Midbrain (tissue), 1 donor: ENCODE data around the gene PTGES2.
A peak's percentile ranks its signal among the peaks of the same experiment; 100 is the strongest.

Experiments used
- DNase-seq: peaks from one replicate; lab custom pipeline; 2025; lab: John Stamatoyannopoulos, UW

PTGES2 gene

DNA sequence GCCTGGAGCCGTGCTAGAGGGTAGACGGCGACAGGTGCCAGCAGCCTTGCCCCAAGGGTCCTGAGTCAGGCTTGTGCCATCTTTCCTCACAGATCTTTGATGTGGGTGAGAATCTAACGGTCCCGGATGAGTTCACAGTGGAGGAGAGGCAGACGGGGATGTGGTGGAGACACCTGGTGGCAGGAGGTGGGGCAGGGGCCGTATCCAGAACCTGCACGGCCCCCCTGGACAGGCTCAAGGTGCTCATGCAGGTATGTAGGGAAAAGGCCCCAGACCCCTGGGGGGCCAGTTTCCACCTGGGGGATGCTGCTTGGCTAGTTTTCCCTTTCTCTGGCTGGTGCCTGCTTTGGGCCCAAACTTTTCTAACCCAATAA lies 24.0 kb downstream of the PTGES2 start:
- no peak for DNase-seq

DNA sequence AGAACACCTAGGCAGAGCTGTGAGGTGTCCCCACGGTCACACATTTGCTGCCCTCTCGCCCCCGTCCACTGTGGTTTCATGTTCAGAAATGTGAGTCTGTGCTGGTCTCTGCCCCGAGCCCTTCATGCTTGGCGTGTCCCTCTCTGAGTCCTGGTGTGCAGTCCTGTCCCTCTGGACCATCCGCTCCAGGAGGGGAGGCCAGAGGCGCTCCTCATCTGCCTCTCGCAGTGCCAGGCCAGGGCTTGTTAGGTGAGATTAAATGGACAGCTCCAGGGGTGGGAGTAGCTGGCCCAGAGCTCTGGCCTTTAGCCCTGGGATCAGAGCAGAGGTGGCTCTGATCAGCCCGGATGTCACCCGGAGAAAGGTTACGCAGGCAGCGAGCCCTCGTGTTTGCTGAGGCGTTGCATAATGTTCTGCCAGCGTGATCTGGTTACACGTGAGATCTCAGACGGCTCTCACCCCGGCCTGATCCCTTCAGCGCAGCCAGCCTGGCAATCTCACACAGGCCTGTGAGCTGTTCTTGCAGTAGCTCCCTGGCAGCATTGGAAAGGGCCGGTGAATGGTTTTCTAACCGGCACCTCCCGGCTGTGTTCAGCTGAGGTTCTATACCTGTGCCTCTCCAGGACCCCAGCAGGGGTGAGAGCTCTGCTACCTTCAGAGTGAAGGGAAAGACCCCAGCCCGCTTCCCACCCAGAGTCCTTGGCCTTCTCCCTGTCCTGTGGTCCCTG lies 24.5 kb downstream of the PTGES2 start:
- no peak for DNase-seq

DNA sequence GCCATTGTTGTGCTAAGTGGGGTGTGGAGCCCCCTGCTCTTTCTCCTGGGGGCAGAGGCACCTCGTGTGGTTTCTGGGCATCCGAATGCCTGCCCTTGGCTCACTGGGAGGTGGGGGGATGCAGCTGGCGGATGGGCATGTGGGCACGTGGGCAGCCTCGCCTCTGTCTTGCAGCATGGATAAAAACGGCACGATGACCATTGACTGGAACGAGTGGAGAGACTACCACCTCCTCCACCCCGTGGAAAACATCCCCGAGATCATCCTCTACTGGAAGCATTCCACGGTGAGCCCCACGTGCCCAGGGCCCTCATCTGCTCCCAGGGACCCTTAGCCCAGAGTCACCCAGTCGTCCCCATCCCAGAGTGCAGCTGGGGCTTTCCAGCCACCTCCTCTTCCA lies 25.3 kb downstream of the PTGES2 start:
- no peak for DNase-seq

DNA sequence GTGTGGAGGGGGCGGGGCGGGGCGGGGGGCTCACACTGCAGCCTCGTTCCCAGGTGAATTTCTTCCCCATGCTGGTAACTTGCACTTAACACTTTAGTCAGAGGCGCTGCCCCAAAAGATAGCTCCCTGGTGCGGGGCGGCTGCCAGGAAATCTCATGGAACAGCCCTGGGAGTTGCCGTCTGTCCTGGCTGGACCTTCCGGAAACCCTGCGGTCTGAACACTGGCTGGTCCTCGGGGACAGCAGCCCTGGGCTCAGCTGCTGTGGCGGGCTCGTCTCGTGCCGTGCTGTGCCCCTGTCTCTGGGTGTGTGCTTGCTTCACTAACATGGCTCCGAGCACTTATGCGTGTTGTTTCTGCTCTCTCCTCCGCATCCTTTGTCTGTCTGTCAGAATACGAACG lies 25.8 kb downstream of the PTGES2 start:
- no peak for DNase-seq

DNA sequence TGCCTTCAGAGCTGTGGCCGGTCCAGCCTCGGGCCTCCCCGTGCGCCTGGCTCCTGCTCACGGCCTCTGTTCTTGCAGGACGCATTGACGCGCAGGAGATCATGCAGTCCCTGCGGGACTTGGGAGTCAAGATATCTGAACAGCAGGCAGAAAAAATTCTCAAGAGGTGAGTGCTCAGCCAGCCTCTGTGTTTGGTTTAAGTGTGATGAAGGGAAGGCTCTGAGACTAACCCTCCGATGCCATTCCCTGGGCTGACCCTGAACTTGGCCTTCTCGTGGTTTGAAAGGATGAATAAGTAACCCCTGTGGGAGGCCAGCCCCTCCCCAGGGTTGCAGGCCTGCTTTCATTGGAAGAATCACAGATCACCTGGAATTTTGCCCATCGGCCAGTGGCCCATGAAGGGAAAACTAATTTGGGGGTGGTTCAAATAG lies 26.3 kb downstream of the PTGES2 start:
- DNase-seq, result no peak

DNA sequence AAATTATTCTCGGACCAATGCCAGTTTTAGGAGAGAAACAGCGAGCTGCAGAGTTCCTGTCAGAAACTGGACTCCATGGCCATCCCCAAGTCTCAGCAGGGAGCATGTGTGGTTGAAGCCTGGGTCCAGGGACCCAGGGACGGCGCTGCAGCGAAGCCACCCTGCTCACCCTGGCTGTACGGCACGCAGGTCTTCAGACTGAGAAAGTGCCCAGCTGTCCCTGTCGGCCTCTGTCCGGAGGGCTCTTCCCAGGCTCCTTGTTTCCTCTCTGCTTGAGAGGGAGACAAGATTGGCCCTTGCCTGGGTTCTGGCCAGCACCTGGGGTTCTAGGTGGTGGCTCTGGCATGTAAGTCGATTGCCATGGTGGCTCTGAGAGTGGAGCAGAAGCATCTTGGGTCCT lies 26.9 kb downstream of the PTGES2 start:
- no peak for DNase-seq

DNA sequence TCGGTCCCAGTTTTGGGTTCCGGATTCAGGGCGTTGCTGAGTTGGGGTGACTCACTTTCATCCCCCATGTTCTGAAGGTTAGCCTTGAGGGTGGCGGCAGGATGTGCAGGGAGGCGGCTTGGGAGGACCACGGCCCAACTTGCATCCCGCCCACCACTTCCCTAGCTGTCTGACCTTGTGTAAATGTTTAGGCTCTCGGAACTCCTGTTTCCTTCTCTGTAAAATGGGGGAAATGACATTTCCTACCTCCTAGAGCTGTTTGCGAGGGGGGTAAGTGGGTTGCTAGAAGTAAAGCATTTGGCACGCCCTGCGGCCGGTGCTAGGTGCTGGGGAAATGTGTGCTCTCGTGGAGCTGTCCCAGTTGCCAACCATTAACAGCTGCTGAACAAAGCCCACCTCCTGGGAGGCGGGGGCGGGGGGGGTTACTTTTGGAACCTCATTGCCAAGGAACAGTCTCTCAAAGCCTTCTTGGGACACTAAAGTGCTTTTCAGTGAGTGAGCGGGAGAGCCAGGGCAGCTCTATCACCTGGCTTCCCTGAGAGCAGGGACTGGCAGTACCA lies 27.5 kb downstream of the PTGES2 start:
- DNase-seq, result peak; percentile 39

DNA sequence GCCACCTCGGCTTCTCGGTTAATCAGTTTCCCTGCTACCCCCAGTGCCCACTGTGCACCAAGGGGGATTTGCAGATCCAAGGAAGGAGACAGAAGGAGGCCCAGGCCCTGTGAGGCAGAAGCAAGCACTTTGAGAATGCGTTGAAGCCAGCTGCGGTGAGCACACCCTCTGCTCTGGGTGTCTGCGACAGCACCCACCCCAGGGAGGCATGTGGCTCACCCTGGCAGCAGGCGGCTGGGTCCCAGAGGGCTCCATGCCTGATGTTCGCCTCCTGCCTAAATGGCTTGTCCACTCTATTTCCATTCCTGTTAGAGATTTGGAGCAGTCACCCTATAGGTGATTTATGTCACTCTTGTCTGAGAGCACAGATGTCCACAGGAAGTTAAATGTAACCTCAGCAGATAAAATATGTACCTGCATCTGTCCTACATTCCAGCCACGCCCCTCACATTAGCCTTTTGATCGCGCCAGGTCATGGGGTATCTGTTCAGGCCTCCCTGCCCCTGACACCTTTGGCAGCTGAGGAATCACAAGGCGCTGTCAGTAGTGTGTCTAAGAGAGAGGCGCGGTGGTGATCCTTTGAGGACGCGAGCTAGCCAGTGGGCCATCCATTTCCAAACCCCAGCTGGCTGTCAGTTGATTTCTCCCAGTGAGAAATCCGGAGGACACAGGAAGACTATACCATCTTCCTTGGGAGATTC lies 28.1 kb downstream of the PTGES2 start:
- DNase-seq, result no peak

DNA sequence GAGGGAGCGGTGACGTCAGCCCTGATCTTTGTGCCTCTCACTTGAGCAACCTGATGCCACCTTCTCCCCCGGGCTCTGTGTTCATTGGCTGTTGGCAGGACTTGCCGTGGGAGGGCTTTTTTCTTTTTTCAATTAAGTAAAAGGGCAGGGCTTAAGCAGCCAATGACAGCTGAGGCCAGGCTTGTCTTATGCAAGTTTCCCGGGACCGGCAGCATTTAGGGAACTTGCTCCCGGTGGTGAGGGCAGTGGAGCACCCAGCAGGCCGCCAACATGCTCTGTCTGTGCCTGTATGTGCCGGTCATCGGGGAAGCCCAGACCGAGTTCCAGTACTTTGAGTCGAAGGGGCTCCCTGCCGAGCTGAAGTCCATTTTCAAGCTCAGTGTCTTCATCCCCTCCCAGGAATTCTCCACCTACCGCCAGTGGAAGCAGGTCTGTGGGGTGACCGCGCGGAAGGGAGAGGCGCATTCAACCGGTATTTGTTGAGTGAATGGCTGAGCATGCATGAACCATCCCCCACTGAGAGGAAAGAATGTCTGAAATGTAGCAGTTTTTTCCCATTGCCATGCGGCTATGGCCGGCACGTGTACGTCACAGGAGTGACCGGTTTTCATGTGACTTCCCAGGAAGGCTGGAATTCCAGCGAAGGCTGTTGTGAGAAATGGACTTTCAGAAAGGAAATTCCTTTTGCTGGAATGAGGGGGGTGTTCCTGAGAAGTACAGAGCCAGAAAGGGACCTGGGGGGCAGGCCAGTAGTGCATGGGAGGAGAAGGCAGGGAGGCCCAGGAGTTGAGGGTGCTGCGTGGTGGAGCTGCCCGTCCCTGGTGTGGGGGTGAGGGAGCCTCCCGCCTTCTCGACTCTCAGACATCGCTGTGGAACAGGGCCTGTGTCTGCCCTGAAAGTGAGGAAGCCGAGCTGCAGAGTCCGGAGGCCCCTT lies 29.0 kb downstream of the PTGES2 start:
- DNase-seq, result peak; percentile 75

DNA sequence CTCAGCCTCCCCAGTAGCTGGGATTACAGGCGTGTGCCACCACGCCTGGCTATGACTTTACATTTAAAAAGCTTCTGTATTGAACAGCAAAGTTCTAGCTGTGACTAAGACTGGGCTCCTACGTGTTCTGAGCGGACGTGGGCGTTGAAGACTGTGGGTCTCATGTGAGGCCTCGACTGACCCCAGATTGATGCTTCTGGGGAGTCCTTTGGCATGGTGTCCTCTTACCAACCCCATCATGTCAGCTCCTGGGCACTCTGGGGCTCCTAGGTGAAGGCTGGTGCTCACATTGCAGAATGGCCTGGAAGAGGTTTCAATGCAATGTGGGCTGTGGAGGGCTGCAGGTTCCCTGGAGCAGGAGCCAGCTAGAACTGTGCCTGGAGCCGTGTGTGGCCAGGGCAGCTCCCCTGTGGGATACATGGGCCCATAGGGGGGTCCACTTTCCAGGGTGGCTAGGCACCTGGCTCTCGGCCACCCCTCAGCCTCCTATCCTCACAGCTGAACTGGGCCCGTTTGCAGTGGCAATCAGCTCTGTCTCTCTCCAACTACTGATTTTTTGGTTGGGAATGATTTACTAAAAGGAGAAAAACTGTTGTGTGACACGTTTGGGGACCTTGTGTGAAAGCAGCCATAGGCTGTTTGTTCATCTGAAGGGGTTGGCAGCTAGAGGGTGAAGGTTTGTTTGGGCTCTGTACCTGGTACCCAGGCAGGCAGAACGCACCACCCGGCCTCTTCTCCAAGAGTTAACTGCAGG lies 29.8 kb downstream of the PTGES2 start:
- DNase-seq, result no peak

DNA sequence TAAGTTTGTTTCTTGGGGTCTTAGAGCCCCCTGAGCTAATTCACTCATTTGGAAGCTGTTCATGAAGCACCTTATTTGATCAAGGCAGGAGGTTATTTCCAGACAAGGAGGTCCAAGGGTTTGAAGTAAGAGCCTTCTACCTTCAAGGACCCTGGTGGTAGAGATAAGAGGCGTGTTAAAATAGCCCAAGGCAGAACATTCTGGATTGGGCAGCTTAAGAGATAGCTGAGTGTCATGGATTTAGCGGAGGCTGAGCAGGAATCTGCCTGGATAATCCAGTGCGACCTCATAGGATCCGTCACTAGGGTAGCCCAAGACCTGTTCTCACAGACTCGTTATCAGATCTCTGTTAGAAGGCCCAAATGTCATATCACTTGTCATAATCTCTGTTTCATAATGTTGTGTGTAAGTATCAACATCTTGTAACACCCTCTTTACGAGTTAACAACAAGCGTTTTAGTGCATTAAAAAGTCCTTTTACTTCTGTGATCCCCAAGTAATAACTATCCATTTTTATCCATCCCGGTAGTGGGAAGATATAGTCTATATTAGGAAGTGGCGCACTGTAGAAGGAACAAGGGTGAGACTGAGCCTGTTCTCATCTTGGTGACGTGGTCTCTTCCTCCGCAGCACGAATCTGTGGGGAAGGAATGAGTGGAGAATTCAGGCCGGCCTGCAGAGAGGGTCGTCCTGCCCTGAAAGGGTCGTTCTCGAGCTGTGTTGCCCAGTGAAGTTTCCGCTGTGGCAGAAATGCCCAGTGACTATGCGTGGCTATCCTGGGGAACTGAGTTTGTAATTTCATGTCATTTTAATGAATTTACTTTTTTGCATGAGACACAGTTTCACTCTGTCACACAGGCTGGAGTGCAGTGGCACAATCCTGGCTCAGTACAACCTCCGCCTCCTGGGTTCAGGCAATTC lies 30.7 kb downstream of the PTGES2 start:
- no peak for DNase-seq

DNA sequence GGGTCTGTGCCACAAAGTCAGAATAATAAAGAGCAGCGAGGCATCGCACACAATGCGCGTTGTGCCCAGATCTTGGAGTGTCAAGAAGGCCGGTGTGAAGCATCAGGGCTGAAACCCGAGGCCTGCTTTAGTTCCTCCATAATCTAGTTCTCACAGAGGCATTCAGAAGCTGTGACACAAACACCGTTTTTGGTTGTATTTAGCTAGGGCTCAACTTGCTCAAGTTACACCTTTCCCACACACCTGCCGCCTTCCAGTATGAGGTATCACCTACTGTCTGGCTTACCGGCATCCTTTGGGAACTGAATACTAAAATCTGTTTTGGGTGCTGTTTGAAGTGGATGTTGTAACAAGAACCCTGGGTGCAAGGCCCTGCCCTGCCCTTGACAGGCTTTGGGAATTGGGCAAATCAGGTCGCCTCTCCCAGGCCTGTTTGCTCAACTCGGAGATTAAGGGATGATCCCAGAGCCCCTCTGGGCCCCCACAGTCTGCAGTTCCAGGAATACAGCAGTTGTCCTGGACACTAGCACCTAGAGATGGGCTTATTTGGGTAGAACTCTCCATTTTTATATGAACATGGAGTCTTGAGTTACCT lies 32.5 kb downstream of the PTGES2 start:
- no peak for DNase-seq

DNA sequence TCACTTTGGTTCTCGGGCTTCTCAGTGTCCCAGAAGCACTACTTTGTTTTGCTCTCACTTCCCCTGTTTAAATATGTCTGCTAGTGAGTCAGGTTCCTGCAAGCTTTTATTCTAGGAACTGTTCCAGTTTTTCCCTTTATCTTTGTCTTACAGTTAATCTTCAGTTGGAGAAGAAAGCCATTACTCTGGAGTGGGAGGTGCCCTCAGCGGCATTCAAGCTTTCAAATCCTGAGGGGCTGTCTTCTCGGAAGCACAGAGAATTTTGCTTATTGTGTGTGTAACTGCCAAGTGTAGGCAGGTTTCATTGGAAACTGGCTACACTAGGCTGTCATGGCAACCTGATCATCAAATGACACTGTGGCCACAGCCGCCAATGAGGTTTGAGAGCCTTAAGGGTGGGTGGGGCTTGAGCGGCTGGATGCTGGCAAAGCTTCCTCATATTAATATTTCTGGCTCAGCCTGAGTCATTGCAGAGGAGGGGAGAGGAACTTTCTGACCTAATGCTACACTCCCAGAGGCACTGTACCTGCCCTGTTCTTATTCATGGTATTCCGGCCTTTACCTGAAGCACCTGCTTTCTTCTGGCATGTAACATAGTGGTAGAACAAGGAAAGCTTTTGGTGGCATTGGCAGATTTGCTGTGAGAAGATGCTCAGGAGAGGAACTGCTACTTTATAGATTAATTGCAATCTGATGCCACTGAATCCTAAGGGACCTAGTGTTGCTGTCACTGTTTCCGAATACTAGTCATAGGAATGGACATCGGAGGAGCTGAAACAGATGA lies 33.2 kb downstream of the PTGES2 start:
- DNase-seq, result peak; percentile 87

DNA sequence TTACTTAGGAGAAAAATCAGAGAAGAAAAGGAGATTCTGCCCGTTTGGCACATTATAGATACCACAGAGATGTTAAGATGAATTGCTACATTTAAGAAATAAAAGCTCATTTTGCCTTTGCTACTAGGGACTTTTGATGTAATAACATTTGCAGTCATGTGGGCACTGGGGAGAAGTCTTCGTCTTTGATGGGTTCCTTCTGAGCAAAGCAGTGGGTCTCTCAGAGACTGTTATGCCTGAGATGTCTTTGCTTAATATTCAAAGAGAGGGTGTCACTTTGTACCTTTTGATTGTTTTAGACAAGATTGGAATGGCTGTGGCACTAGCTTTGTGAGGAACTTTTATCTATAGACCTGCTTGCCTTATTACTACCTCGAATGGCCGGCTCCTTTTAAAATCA lies 34.5 kb downstream of the PTGES2 start:
- DNase-seq, result no peak

DNA sequence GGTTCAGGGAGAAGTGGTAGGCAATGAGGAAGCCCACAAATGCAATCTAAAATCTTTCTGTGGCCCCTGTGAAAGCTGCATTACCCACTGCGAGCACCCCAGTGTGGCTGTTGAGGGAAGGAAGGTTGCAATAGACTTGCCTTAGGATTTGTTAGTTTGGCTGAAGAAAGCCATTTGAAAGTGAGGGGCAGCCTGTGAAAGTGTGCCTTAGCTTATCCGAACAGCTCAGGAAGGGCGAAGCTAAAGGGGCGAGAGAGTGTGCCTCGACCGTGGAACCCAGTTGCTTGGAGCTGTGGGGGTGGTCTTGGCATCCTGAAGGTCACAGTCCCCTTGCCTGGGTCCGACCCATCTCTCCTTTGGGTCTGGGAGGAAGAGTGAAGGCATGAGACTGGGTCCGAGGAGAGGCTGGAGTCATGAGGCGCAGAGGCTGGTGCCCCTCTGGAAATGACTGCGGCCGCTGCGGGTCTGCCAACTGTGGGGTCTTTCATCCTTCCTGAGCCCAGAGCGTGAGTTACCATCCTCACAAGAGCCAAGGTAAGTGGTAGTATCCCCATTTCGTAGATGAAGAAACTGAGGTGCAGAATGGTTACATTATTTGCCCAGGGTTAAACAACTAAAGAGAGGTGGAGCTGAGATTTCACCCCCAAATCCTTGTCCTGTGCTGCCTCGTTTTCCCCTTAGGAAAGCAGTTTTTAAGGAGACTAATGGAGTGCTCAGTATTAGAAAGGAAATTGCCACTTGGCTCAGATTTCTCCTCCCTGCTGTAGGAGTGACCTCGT lies 35.1 kb downstream of the PTGES2 start:
- no peak for DNase-seq

DNA sequence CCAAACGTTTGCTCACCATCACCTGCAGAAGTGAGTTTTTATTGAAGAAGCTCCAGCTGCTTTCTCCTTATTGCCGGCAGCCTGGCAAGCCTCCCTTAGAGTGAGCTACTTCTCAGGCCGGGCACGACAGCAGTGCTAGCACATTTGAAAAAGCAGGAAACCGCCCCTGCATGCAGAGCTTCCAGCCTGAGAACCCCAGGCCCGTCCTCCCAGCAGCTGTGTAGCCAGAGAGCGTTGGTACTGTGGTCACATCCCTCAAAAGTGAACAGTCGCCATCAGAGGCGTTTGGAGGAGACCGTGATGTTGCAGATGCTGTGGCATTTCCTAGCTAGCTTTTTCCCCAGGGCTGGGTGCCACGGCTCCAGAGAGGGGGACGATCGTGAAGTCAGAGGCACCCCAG lies 36.0 kb downstream of the PTGES2 start:
- DNase-seq, result peak; percentile 84

DNA sequence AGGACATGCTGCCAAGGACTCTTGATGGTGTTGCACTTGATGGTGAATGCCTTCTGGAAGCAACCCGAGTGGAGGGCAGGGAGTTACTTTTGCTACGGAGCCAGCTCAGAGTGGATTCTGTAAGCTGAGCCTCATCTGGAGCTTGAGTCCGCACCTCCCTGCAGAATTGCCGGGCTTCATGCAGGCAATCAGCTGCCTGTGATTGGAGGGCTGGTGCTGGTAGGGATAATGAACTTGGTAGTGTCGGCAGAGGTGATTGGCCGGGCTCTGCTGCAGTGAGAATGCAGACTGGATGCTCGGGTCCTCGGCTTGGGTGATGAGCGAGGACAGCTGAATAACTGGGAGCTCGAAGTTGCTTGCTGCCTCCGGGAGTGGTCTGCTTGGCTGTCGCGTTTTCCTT lies 36.4 kb downstream of the PTGES2 start:
- DNase-seq, result peak; percentile 85

DNA sequence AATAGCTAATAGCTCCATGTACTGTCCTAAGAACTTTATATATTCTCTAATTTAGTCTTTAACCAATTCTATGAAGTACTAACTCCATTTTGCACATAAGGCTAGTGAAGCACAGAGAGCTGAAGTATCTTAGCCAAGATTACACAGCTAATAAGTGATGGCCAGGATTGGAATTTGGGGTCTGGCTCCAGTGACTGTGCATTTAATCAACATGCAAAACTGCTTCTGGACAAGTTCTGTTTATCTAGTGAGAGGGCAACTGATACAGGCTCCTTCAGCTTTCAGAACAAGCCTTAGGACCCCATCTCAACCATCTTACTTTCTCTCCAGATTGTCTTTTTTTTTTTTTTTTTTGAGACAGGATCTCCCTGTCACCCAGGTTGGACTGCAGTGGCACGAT lies 38.2 kb downstream of the PTGES2 start:
- DNase-seq, result no peak
